Panc1 (cell line): Measurements from ENCODE around the gene MON1A. TPM values are rescaled to one million over a fixed set of nuclear protein-coding genes. Genes with fewer than 3 reads are reported as not detected.
A peak's percentile ranks its signal among the peaks of the same experiment; 100 is the strongest.

Experiments used
- ATAC-seq: fragments of 200-7000 bp; cut with Tn5 transposase; 2 replicates; pipeline ENCODE4 v1.9.1; 2020; ENCODE audit warnings: mild to moderate bottlenecking, moderate library complexity
- BruUV-seq: library from RNA; stranded (reverse); fragments of 400-500 nt; replicated peaks from 2 replicates; lab custom pipeline; 2021; lab: Mats Ljungman, UMichigan
- CTCF ChIA-PET: fragments of 300-600 bp; sonication (Branson Sonifier 250); formaldehyde crosslinking; loops from one replicate; lab custom pipeline; 2022; ENCODE audit warnings: antibody characterized with exemption; lab: Charles Lee
- POLR2A ChIA-PET: fragments of 300-600 bp; sonication (Branson Sonifier 250); formaldehyde crosslinking; loops from one replicate; lab custom pipeline; 2022; ENCODE audit warnings: antibody characterized with exemption; lab: Charles Lee
- DNase-seq: peaks from one replicate; pipeline ENCODE4 v3.0.0-alpha.2; 2010; ENCODE audit warnings: low read depth, low spot score
- H3K27ac ChIP-seq: 2 replicates; pipeline ENCODE4 v1.5.1; 2011; ENCODE audit warnings: mild to moderate bottlenecking, low read length, inconsistent platforms
- H3K27me3 ChIP-seq: fragments of 200-500 bp; sonication (Bioruptor generic); 2 replicates; pipeline ENCODE4 v1.6.0; 2014; ENCODE audit warnings: low read length, inconsistent platforms; ENCODE audit not compliant: control insufficient read depth, insufficient read depth
- H3K36me3 ChIP-seq: fragments of 200-500 bp; sonication (Bioruptor generic); 2 replicates; pipeline ENCODE4 v1.5.1; 2014; ENCODE audit warnings: inconsistent platforms, mild to moderate bottlenecking, low read length, moderate library complexity; ENCODE audit not compliant: control insufficient read depth, insufficient read depth
- H3K4me1 ChIP-seq: 2 replicates; pipeline ENCODE4 v1.5.1; 2011; ENCODE audit warnings: inconsistent platforms, mild to moderate bottlenecking, low read length, moderate library complexity; ENCODE audit not compliant: control insufficient read depth, insufficient read depth
- H3K4me3 ChIP-seq, 2 experiments: 2 replicates each; pipeline ENCODE4 v1.5.1; 2011 to 2012; ENCODE audit warnings: low read depth in 2 of 2, low read length in 2 of 2, mild to moderate bottlenecking in 2 of 2, inconsistent platforms in 1 of 2, moderate library complexity in 1 of 2
- H3K9me3 ChIP-seq: fragments of 200-500 bp; sonication (Bioruptor generic); 2 replicates; pipeline ENCODE4 v1.5.1; 2014; ENCODE audit warnings: low read depth, mild to moderate bottlenecking, inconsistent platforms, low read length, moderate library complexity; ENCODE audit not compliant: control insufficient read depth, insufficient read depth
- CTCF ChIP-seq: fragments of 450-650 bp; IDR thresholded peaks from 2 replicates; pipeline ENCODE4 v1.5.1; 2017; ENCODE audit warnings: mild to moderate bottlenecking
- POLR2AphosphoS5 ChIP-seq: IDR thresholded peaks from 2 replicates; pipeline ENCODE4 v1.6.1; 2012; ENCODE audit warnings: mild to moderate bottlenecking, low read depth, low read length, moderate library complexity
- REST ChIP-seq, 2 experiments: IDR thresholded peaks; 2 replicates each; pipeline ENCODE4 v1.6.1; 2011 to 2012; ENCODE audit warnings: low read depth in 2 of 2, control low read depth in 1 of 2, low read length in 1 of 2, mild to moderate bottlenecking in 1 of 2, moderate library complexity in 1 of 2; ENCODE audit not compliant: insufficient read depth in 1 of 2
- SIN3A ChIP-seq: IDR thresholded peaks from 2 replicates; pipeline ENCODE4 v1.6.1; 2012; ENCODE audit warnings: low read depth, mild to moderate bottlenecking, low read length, moderate library complexity, borderline replicate concordance; ENCODE audit not compliant: insufficient read depth
- TCF7L2 ChIP-seq: IDR thresholded peaks from 2 replicates; pipeline ENCODE4 v1.6.1; 2011; ENCODE audit warnings: mild to moderate bottlenecking, low read depth, low read length, inconsistent platforms
- in situ Hi-C: cut with HindIII; loops from 2 replicates; pipeline ENCODE4 v1.10.0; 2016; ENCODE audit warnings: low sequenced_read_pairs, low pct_unique_long_range_greater_than_20kb
- intact Hi-C: fragments of 100-400 bp; cut with micrococcal nuclease; formaldehyde crosslinking; loops from one replicate; pipeline ENCODE4 v1.10.0; 2022; ENCODE audit not compliant: unreplicated experiment
- total RNA-seq: library from RNA; stranded (reverse); gene quantifications from one replicate; pipeline ENCODE4 v1.2.1, GENCODE V29; 2021; ENCODE audit not compliant: unreplicated experiment

Gene MON1A
- total RNA-seq, 1 experiment from 2014 or later, result 12.9 TPM

GRCh38 chr3:49901366-49902339 lies 28.0 kb downstream of the MON1A start:
- Histone ChIP-seq H3K27me3 (no peaks in the 10 kb centered on the region), H3K4me3 (peak overlapping the region; percentile 46 to 62), H3K36me3 (peaks cover 2% of the 10 kb centered on the region; the same call in 1 of the 2 replicates), H3K9me3 (no peaks in the 10 kb centered on the region), H3K4me1 (peaks cover 32% of the 10 kb centered on the region), H3K27ac (peak overlapping the region; percentile 94)
- intact Hi-C loops (no loop called here), in situ Hi-C loops (no loop called here)
- TF ChIP-seq REST (IDR thresholded peaks at IDR 0.05; ENCODE audit: insufficient read depth in 1 of 2, low read depth in 2 of 2, low read length in 1 of 2), result no peak
- TF ChIP-seq SIN3A, result no peak
- no peak for TF ChIP-seq CTCF
- no peak for TF ChIP-seq POLR2AphosphoS5
- no peak for TF ChIP-seq TCF7L2
- CTCF ChIA-PET, result no interaction called here
- ATAC-seq, result no peak
- no TSS peak for BruUV-seq
- POLR2A ChIA-PET, result interaction anchor here (0.6 to 0.7 kb wide), 2 partner anchors 33 to 104 kb away, joined by 4 to 5 read pairs; no protein-coding TSS in a partner anchor
- no peak for DNase-seq

GRCh38 chr3:49900491-49901153 lies 29.0 kb downstream of the MON1A start:
- intact Hi-C loops (no loop called here), in situ Hi-C loops (no loop called here)
- Histone ChIP-seq H3K36me3 (peaks cover 2% of the 10 kb centered on the region; the same call in 1 of the 2 replicates), H3K4me1 (peaks cover 24% of the 10 kb centered on the region), H3K4me3 (peak overlapping the region; percentile 31 to 62), H3K27ac (peak overlapping the region; percentile 94), H3K27me3 (no peaks in the 10 kb centered on the region), H3K9me3 (no peaks in the 10 kb centered on the region)
- DNase-seq, result peak; percentile 66
- CTCF ChIA-PET, result interaction anchor here (0.6 to 0.9 kb wide), 4 partner anchors 13 to 98 kb away, joined by 3 to 10 read pairs (median 7); partner anchors contain the start of gene INKA1
- ATAC-seq, result peak; percentile 83
- POLR2A ChIA-PET, result no interaction called here
- no TSS peak for BruUV-seq
- no peak for TF ChIP-seq TCF7L2
- TF ChIP-seq CTCF, result no peak
- TF ChIP-seq REST (IDR thresholded peaks at IDR 0.05; ENCODE audit: insufficient read depth in 1 of 2, low read depth in 2 of 2, low read length in 1 of 2), result no peak
- TF ChIP-seq SIN3A, result no peak
- TF ChIP-seq POLR2AphosphoS5, result no peak; the same call in 1 of the 2 replicates
